ENCODE results near the gene CD101. TPM values are rescaled to one million over a fixed set of nuclear protein-coding genes. Genes with fewer than 3 reads are reported as not detected.

The CD101 gene
- total and polyA plus RNA-seq, 2 experiments from 2014 or later = 0.43 to 0.92 TPM

DNA sequence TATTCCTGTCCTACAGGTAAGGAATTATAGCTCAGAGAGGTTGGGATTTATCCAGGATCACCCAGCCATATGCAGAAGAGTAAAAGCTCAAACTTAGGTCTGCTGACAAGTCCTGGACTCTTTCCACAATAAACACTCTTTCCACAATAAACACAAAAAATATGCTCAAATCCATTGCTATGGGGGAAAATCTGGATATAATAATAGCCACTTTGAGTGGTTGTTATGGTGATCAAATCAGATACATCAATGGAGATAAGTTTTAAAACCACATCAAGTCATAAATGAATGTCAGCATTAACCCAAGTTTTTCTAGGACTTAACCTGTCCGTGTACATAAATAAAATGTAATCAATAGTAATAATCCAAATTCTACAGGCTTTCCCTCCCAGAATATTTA is 36.2 kb downstream of the CD101 start:
- H3K27ac ChIP-seq = no peak overlapping the region
- no peaks in the 10 kb centered on the region for H3K9me3 ChIP-seq (ENCODE audit: low read depth)
- no peaks in the 10 kb centered on the region for H3K27me3 ChIP-seq
- H3K36me3 ChIP-seq = no peaks in the 10 kb centered on the region
- DNase-seq (ENCODE audit: low read depth in 1 of 2, low spot score in 1 of 2) = no peak
- TF ChIP-seq, protein P1, sequence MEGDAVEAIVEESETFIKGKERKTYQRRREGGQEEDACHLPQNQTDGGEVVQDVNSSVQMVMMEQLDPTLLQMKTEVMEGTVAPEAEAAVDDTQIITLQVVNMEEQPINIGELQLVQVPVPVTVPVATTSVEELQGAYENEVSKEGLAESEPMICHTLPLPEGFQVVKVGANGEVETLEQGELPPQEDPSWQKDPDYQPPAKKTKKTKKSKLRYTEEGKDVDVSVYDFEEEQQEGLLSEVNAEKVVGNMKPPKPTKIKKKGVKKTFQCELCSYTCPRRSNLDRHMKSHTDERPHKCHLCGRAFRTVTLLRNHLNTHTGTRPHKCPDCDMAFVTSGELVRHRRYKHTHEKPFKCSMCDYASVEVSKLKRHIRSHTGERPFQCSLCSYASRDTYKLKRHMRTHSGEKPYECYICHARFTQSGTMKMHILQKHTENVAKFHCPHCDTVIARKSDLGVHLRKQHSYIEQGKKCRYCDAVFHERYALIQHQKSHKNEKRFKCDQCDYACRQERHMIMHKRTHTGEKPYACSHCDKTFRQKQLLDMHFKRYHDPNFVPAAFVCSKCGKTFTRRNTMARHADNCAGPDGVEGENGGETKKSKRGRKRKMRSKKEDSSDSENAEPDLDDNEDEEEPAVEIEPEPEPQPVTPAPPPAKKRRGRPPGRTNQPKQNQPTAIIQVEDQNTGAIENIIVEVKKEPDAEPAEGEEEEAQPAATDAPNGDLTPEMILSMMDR (IDR thresholded peaks at IDR 0.05; ENCODE audit: low read depth, low read length) = no peak
- no peak overlapping the region for H3K4me3 ChIP-seq
- no peaks in the 10 kb centered on the region for H3K4me1 ChIP-seq (ENCODE audit: low read depth)

DNA sequence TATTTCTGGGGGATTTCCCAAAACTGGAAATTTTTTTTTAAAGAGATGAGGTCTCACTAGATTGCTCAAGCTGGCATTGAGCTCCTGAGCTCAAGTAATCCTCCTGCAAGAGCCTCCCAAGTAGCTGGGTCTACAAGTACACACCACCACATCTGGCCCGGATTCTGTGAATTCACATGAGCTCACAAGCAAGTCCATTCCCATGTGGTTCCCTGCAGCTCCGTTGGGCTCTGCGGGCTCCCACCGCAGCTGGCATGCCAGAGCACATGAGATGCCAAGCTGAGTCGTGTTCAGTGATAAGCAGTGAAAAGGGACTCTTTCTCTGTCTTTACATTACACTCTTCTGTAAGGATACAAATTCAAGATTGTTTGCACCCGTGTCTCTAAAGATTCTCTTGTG is 36.7 kb downstream of the CD101 start:
- Histone ChIP-seq H3K4me3 (no peak overlapping the region), H3K27me3 (no peaks in the 10 kb centered on the region), H3K4me1 (ENCODE audit: low read depth) (no peaks in the 10 kb centered on the region)

DNA sequence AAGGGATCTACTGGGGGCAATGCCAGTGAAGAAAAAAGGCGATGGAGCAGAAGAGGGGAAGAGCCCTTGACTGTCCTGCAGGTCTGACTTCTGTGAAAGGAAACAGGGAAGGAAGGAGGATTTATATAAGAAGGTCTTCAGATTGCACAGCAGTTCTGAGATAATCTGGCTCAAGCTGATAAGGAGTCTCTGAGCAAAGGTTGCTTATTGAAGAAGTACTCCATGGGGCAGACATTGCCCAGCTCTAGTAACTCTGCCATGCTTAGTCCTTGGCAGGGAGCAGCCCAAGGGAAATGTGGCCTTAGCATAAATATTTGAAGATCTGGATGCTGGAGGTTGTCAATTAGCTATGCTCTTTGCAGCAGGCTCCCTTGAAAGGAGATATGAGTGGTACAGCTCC is 42.7 kb downstream of the CD101 start:
- DNase-seq (ENCODE audit: low read depth in 1 of 2, low spot score in 1 of 2) = no peak
- Histone ChIP-seq H3K36me3 (no peaks in the 10 kb centered on the region), H3K9me3 (ENCODE audit: low read depth) (no peaks in the 10 kb centered on the region), H3K4me3 (no peak overlapping the region), H3K4me1 (ENCODE audit: low read depth) (no peaks in the 10 kb centered on the region), H3K27me3 (no peaks in the 10 kb centered on the region), H3K27ac (no peak overlapping the region)
- TF ChIP-seq, protein P1 (IDR thresholded peaks at IDR 0.05; ENCODE audit: low read depth, low read length) = no peak

More for the DNA sequence above, 36.7 kb downstream of the CD101 start:
- TF ChIP-seq, protein P1 (IDR thresholded peaks at IDR 0.05; ENCODE audit: low read depth, low read length) = no peak
- Histone ChIP-seq H3K36me3 (no peaks in the 10 kb centered on the region), H3K9me3 (ENCODE audit: low read depth) (no peaks in the 10 kb centered on the region), H3K27ac (no peak overlapping the region)
- DNase-seq (ENCODE audit: low read depth in 1 of 2, low spot score in 1 of 2) = no peak

DNA sequence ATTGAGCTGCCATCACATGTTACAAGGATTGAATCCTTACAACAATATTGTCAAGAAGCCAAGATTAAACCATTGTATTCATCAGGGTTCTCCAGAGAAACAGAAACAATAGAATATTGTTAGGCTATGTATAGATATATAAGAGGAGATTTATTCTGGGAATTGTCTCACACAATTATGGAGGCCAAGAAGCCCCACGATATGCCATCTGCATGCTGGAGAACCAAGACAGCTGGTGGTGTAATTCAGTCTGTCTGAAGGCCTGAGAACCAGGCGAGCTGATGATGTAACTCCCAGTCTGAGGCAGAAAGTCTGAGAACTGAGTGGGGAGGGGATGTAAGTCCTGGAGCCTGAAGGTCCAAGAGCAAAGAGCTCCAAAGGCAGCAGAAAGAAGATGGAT is 44.1 kb downstream of the CD101 start:
- no peak overlapping the region for H3K4me3 ChIP-seq
- H3K27ac ChIP-seq = no peak overlapping the region
- no peaks in the 10 kb centered on the region for H3K36me3 ChIP-seq
- TF ChIP-seq, protein P1 (IDR thresholded peaks at IDR 0.05; ENCODE audit: low read depth, low read length) = no peak
- no peaks in the 10 kb centered on the region for H3K9me3 ChIP-seq (ENCODE audit: low read depth)
- H3K27me3 ChIP-seq = no peaks in the 10 kb centered on the region
- DNase-seq (ENCODE audit: low read depth in 1 of 2, low spot score in 1 of 2) = peak in 1 of 2 donors; percentile 66
- H3K4me1 ChIP-seq (ENCODE audit: low read depth) = no peaks in the 10 kb centered on the region

DNA sequence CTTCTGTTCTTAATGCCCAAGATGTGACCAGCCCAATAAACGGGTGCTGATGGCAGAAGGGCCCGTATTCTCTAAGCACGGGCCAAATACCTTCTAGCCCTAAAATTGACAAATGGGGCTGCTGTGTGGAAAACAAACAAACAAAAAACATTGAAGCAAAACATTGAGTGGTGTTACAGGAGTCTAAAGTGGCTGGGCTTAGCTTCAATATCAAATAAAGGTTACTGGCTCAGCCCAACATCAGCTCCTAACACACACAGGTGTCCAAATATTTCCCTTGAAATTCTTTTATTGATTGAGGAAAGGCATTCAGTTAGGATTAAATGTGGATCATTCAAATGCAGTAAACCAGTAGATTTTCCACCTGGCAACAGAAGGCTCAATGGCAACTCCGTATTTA is 45.2 kb downstream of the CD101 start:
- Histone ChIP-seq H3K4me3 (no peak overlapping the region), H3K27ac (no peak overlapping the region), H3K27me3 (no peaks in the 10 kb centered on the region), H3K4me1 (ENCODE audit: low read depth) (no peaks in the 10 kb centered on the region), H3K9me3 (ENCODE audit: low read depth) (no peaks in the 10 kb centered on the region), H3K36me3 (no peaks in the 10 kb centered on the region)
- DNase-seq (ENCODE audit: low read depth in 1 of 2, low spot score in 1 of 2) = no peak
- TF ChIP-seq, protein P1 (IDR thresholded peaks at IDR 0.05; ENCODE audit: low read depth, low read length) = no peak

DNA sequence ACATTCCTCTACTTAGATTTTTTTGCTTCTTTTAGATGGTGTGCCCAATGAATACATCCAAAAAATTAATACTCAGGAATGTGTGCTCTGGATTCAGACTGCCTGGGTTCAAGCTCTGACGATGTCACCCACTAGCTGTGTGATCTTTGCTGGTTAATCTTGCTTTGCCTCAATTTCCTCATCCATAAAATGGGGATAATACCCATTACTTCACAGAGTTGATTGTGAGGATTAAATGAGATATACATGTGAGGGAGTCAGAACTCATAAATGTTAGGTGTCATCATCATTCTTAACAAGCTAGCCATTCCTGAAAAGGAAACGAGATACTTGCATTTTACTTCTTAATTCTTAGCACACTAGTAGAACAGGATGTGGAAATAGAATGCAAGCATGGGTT is 45.7 kb downstream of the CD101 start:
- Histone ChIP-seq H3K9me3 (ENCODE audit: low read depth) (no peaks in the 10 kb centered on the region), H3K27me3 (no peaks in the 10 kb centered on the region), H3K4me1 (ENCODE audit: low read depth) (no peaks in the 10 kb centered on the region), H3K4me3 (no peak overlapping the region), H3K36me3 (no peaks in the 10 kb centered on the region), H3K27ac (no peak overlapping the region)
- TF ChIP-seq, protein P1 (IDR thresholded peaks at IDR 0.05; ENCODE audit: low read depth, low read length) = no peak
- DNase-seq (ENCODE audit: low read depth in 1 of 2, low spot score in 1 of 2) = no peak
